Measurements from ENCODE around the gene LRRC3. TPM values are rescaled to one million over a fixed set of nuclear protein-coding genes. Genes with fewer than 3 reads are reported as not detected.

LRRC3 gene
- polyA plus RNA-seq, 1 of the 3 experiments (the other 2 are of a cell fraction), result 2.3 TPM

- no peaks in the 10 kb centered on the region for H3K79me2 ChIP-seq (ENCODE audit: insufficient read depth)
- H4K20me1 ChIP-seq (ENCODE audit: insufficient read depth), result no peaks in the 10 kb centered on the region
- POLR2A ChIA-PET, result no interaction called here
- H3K9me3 ChIP-seq, result no peaks in the 10 kb centered on the region
- no peak for DNase-seq
- no peak overlapping the region for H3K9ac ChIP-seq
- peaks cover 25% of the 10 kb centered on the region for H3K27me3 ChIP-seq (ENCODE audit: insufficient read depth)
- CTCF ChIA-PET, result interaction anchor here (1.2 kb wide), 1 partner anchor 11 kb away, joined by 6 read pairs; no protein-coding TSS in a partner anchor
- no peak overlapping the region for H3K27ac ChIP-seq (ENCODE audit: low read depth in 2 of 2, low read length in 1 of 2)
- no peaks in the 10 kb centered on the region for H3K9me2 ChIP-seq
- TF ChIP-seq REST (IDR thresholded peaks at IDR 0.05; ENCODE audit: low read depth, low read length) (peak; percentile 80; the same call in 1 of the 2 replicates), RXRA (IDR thresholded peaks at IDR 0.05; ENCODE audit: borderline replicate concordance, low read depth) (no peak), FOSL2 (IDR thresholded peaks at IDR 0.05; ENCODE audit: borderline replicate concordance, low read depth) (no peak), FOXM1 (IDR thresholded peaks at IDR 0.05; ENCODE audit: low read depth) (no peak)
- no peaks in the 10 kb centered on the region for H3F3A ChIP-seq (replicated peaks; ENCODE audit: insufficient read depth)
- WGBS (ENCODE audit: low lambda C conversion rate), result 87% methylated on average over 6 of the region's 23 CpGs
- no peak overlapping the region for H2AFZ ChIP-seq (ENCODE audit: low read depth)
- no peaks in the 10 kb centered on the region for H3K4me1 ChIP-seq (ENCODE audit: control insufficient read depth in 1 of 2, insufficient read depth in 2 of 2, low read depth in 1 of 2, low read length in 1 of 2)
- no peaks in the 10 kb centered on the region for H3K36me3 ChIP-seq (replicated peaks in 1 of 2; ENCODE audit: control insufficient read depth in 1 of 2, insufficient read depth in 2 of 2, low read length in 1 of 2)
- H3K4me3 ChIP-seq (ENCODE audit: low read depth in 2 of 2, low read length in 1 of 2), result no peak overlapping the region
- H3K4me2 ChIP-seq, result no peak overlapping the region
These were observed 44.3 kb downstream of the LRRC3 start for GRCh38 chr21:44499631-44500030.

DNA sequence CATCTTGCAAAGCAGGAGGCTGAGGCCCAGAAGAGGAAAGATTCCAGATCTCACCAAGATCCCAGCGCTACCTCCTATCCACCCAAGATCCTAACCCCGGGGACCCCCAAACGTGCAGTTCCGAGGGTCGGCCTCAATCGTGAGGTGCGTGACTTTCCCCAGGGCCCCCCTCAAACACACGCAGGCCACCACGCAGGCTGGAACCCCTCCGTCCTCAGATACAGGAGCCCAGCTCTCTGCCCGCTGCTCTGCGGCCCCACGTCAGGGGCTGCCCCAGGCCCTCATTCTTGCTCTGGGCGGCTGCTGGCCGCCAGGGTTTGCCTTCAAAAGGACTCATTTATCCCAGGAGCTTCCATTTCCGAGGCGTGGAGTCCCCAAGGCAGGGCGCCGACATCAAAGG is 44.8 kb downstream of the LRRC3 start:
- Histone ChIP-seq H3K9ac (no peak overlapping the region), H3K36me3 (replicated peaks in 1 of 2; ENCODE audit: control insufficient read depth in 1 of 2, insufficient read depth in 2 of 2, low read length in 1 of 2) (no peaks in the 10 kb centered on the region), H3K4me2 (no peak overlapping the region), H3K27me3 (ENCODE audit: insufficient read depth) (peaks cover 25% of the 10 kb centered on the region), H3K9me3 (no peaks in the 10 kb centered on the region), H3K9me2 (no peaks in the 10 kb centered on the region), H3K79me2 (ENCODE audit: insufficient read depth) (no peaks in the 10 kb centered on the region), H3K4me1 (ENCODE audit: control insufficient read depth in 1 of 2, insufficient read depth in 2 of 2, low read depth in 1 of 2, low read length in 1 of 2) (no peaks in the 10 kb centered on the region), H3K4me3 (ENCODE audit: low read depth in 2 of 2, low read length in 1 of 2) (no peak overlapping the region), H2AFZ (ENCODE audit: low read depth) (no peak overlapping the region), H4K20me1 (ENCODE audit: insufficient read depth) (no peaks in the 10 kb centered on the region), H3F3A (replicated peaks; ENCODE audit: insufficient read depth) (no peaks in the 10 kb centered on the region), H3K27ac (ENCODE audit: low read depth in 2 of 2, low read length in 1 of 2) (no peak overlapping the region)
- no peak for DNase-seq
- ChIA-PET POLR2A (no interaction called here), CTCF (interaction anchor here (1.2 kb wide), 1 partner anchor 10 kb away, joined by 6 read pairs; no protein-coding TSS in a partner anchor)
- 58% methylated on average over 13 of the region's 19 CpGs for WGBS (ENCODE audit: low lambda C conversion rate)
- TF ChIP-seq SMC3 (IDR thresholded peaks at IDR 0.05; ENCODE audit: low read depth, low read length) (no peak), RAD21 (IDR thresholded peaks at IDR 0.05; ENCODE audit: low read length) (no peak), IRF3 (IDR thresholded peaks at IDR 0.05; ENCODE audit: low read depth, low read length) (no peak), REST (IDR thresholded peaks at IDR 0.05; ENCODE audit: low read depth, low read length) (no peak), RFX5 (IDR thresholded peaks at IDR 0.05; ENCODE audit: low read length) (no peak), RXRA (IDR thresholded peaks at IDR 0.05; ENCODE audit: borderline replicate concordance, low read depth) (no peak), ELF1 (IDR thresholded peaks at IDR 0.05) (no peak), TEAD4 (IDR thresholded peaks at IDR 0.05; ENCODE audit: borderline replicate concordance, insufficient read depth) (no peak), GABPA (IDR thresholded peaks at IDR 0.05; ENCODE audit: low read depth) (no peak), JUND (IDR thresholded peaks at IDR 0.05) (no peak), SIN3A (IDR thresholded peaks at IDR 0.05; ENCODE audit: borderline replicate concordance, low read depth, low read length) (no peak), NRF1 (IDR thresholded peaks at IDR 0.05; ENCODE audit: low read depth, low read length) (no peak), EP300 (IDR thresholded peaks at IDR 0.05; ENCODE audit: borderline replicate concordance in 1 of 2, low read depth in 1 of 2, low read length in 1 of 2) (no peak), GATA2 (CRISPR knock-in tag; IDR thresholded peaks at IDR 0.05) (no peak)
- TF ChIP-seq, protein P1, sequence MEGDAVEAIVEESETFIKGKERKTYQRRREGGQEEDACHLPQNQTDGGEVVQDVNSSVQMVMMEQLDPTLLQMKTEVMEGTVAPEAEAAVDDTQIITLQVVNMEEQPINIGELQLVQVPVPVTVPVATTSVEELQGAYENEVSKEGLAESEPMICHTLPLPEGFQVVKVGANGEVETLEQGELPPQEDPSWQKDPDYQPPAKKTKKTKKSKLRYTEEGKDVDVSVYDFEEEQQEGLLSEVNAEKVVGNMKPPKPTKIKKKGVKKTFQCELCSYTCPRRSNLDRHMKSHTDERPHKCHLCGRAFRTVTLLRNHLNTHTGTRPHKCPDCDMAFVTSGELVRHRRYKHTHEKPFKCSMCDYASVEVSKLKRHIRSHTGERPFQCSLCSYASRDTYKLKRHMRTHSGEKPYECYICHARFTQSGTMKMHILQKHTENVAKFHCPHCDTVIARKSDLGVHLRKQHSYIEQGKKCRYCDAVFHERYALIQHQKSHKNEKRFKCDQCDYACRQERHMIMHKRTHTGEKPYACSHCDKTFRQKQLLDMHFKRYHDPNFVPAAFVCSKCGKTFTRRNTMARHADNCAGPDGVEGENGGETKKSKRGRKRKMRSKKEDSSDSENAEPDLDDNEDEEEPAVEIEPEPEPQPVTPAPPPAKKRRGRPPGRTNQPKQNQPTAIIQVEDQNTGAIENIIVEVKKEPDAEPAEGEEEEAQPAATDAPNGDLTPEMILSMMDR (IDR thresholded peaks at IDR 0.05), result no peak
- TF ChIP-seq, protein P2, sequence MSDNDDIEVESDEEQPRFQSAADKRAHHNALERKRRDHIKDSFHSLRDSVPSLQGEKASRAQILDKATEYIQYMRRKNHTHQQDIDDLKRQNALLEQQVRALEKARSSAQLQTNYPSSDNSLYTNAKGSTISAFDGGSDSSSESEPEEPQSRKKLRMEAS (IDR thresholded peaks at IDR 0.05; ENCODE audit: low read depth), result no peak

Measured in SK-N-SH (cell line).